ENCODE results near the gene SLC6A3.

SLC6A3 gene

DNA sequence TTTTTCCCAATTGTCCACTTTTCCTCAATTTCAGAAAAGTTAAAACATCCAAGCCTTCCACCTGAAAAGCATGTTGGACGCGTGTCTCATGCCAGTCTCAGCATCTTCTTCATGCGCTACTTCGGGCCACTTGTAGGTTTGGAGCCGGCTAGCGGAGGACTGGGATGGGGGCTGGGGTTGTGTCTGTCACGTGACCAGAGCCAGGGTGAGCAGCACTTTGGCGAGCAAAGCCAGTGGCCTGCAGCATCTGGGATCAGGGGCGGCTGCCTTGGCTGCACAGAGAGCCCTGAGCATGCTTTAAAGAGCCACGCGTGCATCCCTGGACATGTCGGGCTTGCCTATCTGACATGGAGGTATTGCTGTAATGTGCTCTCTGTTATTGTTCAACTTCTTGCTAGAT, 41.2 kb downstream of the SLC6A3 start:
- peak; percentile 4 for DNase-seq

GRCh38 chr5:1402611-1403255, 42.5 kb downstream of the SLC6A3 start:
- peak; percentile 3 for DNase-seq

GRCh38 chr5:1401536-1402138, 43.6 kb downstream of the SLC6A3 start:
- DNase-seq = no peak

DNA sequence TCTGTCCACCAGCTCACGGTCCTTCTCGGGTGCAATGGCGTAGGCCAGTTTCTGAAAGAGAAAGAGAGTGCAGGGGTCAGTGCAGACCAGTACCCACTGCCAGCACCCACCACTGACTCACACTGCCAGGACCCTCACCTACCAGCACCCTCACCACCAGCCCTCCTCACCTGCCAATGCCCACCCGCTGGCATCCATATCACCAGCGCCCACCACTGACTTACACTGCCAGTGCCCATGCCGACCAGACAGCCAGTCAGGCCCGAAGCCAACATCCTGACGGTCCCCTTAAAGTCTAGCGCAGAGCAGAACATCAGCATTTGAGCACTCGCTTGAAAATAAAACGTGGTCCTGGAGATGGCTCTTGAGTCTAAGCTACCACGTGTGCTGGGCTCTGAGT, 44.3 kb downstream of the SLC6A3 start:
- no peak for DNase-seq

GRCh38 chr5:1400211-1400855, 44.9 kb downstream of the SLC6A3 start:
- DNase-seq = no peak

- DNase-seq = no peak
These were observed 45.5 kb downstream of the SLC6A3 start for GRCh38 chr5:1399737-1400136.

DNA sequence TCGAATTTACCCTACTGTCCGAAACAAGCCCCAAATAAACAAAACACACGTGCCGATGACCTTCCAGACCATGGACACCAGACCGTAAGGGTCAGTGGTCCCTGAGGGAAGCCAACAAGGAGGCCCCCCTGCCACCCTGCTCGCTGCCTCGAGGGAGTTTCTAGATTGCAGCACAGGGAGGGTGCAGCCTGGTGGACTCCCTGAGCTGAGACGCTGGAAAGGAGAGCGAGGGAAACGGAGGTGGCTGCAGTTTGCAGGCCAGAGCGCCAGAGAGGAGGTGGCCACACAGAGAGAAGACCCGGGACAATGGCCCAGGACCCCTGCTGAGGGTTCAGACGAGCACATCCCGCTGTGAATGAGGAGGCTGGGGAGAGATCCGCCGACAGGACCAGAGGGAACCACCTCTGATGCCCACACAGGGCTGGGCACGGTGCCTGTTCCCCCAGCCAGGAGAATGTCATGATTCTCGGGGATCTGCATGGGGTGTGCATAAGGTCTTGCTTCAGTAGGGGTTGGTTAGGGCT, 48.9 kb downstream of the SLC6A3 start:
- no peak for DNase-seq

- no peak for DNase-seq
These were observed 50.1 kb downstream of the SLC6A3 start for GRCh38 chr5:1394881-1395860.

DNA sequence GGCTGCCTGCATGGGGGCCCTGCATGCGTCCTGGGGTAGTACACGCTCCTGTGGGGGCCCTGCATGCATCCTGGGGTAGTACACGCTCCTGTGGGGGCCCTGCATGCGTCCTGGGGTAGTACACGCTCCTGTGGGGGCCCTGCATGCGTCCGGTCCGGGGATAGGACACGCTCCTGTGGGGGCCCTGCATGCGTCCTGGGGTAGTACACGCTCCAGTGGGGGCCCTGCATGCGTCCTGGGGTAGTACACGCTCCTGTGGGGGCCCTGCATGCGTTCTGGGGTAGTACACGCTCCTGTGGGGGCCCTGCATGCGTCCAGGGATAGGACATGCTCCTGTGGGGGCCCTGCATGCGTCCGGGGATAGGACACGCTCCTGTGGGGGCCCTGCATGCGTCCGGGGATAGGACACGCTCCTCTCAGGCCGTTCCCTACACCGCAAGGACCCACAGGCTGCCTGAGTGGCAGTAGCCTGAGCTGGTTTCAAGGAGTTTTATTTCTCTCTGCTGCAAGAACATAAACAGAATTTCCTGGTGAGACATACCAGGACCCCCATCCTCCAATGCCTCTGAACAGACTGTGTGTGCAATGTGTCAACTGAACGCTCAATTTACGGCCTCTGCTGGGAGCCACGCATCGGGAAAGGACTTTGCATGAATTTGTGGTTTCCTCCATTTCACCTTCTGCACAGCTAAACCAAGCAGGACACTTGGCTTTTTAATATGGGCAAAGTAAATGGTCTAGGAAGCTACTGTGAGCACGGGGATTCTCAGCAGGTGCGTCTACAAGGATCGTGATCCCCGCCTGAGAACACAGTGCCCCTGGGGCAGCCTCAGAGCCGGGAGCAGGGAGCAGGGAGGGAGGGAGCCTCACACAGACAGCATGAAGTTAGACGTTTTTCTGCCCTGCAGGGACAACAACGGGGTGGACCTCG, 51.4 kb downstream of the SLC6A3 start:
- DNase-seq = no peak

- DNase-seq = no peak
These were observed 52.3 kb downstream of the SLC6A3 start for GRCh38 chr5:1392801-1393565.

GRCh38 chr5:1392261-1392660, 53.0 kb downstream of the SLC6A3 start:
- DNase-seq = no peak

DNA sequence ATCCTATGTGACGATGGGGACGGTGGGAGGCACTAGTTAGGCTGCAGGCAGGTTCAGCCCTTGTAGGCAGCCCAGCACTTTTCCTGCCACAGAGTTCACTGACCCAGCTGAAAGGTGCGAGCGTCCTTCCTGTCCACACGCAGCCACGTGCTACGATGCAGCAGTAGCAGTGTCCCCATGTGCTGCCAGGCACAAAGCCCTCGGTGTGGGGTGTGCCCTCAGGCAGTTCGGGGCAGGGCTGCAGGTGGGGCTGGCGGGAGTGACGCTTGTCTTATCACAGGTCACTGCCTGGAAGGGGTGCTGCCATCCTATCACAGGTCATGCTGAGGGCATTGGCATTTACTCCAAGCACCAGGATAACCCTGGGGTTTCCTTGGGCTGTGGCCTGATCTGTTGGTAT, 53.5 kb downstream of the SLC6A3 start:
- DNase-seq = no peak

DNA sequence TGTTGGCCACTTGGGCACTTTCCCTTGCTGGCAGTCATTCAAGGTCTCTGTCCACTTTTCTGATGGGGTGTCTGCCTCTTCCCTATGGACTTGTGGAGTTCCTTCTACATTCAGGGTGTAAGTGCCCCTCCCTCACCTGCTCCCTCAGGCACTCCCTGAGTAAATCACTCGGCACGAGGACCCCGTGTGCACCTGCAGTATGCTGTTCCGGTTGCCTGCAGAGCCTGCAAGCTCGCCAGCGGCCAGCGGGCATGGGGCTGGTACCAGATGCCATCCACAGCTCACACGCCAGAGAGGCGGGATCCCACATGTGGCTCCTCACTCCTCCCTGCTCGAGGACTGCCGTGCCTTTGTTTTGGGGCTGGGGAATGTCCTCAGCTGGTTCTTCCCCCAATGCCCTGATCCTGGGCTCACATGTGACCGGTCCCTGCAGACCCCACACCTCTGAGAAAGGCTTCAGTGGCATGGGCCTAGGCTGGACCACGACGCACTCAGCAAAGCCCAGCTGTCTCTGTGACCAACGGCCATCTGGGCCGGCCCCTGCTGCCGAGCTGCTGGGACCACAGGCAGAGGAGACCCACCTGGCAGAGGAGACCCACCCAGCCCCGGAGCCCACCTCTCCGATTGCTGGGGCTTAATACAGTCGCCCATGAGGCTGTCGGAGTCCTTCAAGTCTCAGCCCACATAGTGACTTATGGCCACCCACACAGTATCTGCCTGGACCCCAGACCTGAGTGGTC, 54.2 kb downstream of the SLC6A3 start:
- no peak for DNase-seq

DNA sequence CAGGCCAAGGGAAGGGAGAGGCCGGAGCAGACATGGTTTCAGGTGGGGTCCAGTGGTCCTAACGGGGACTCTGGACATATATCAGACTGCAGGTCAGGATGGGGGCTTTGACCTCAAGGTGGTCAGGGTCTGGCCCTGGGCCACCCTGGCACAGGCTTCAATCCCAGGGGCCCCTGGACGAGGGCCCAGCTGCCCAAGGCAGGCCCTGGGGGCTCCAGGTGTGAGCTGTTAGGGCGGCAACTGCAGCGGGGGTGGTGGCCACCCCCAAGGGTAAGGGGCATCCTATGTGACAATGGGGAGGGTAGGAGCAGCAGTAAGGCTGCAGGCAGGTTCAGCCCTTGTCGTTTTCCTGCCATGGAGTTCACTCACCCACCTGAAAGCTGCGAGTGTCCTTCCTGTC, 54.9 kb downstream of the SLC6A3 start:
- no peak for DNase-seq

- DNase-seq = no peak
These were observed 56.8 kb downstream of the SLC6A3 start for GRCh38 chr5:1388383-1388967.

GRCh38 chr5:1387876-1388275, 57.4 kb downstream of the SLC6A3 start:
- DNase-seq = no peak

- DNase-seq = no peak
These were observed 58.0 kb downstream of the SLC6A3 start for GRCh38 chr5:1387059-1387755.

GRCh38 chr5:1386274-1386717, 58.9 kb downstream of the SLC6A3 start:
- DNase-seq = peak; percentile 79

All from activated T-cell treated with anti-CD3 and anti-CD28 coated beads, Interleukin-2, amount 50 U/mL, for 1 hour (primary cell).